22Rv1 (cell line): ENCODE measurements around the gene OR8B3.

Experiments used
- CTCF ChIP-seq: fragments of 450-650 bp; IDR thresholded peaks from 2 replicates; pipeline ENCODE4 v1.5.1; 2017; ENCODE audit warnings: mild to moderate bottlenecking
- ZFX ChIP-seq: fragments of 450-650 bp; IDR thresholded peaks from 2 replicates; pipeline ENCODE4 v1.6.1; 2017; ENCODE audit warnings: antibody characterized with exemption, borderline replicate concordance

DNA sequence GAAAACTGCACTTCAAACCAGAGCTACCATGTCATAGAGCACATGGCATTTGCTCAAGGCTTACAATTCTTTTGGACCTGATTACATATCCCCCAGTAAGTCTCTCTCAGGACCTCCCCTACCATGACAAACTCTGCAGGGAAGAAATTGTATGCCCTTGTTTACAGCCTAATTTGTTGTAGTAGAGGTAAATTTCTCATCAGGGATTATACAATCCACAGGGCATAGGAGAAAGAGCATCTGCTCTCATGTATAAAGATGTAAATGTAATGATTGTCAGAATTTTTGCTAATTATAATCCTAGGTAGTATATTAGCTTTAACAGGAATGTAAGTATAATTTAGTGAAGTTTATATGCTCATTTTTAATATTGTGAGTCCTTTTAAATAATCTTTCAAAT is at the start of gene OR8B3:
- no peak for TF ChIP-seq CTCF
- no peak for TF ChIP-seq ZFX
